GM19099 (cell line): ENCODE results near the gene MAPK12.

Source experiments
- POLR2A ChIP-seq: IDR thresholded peaks from 3 replicates; pipeline ENCODE4 v1.6.1; 2011; ENCODE audit warnings: low read depth; ENCODE audit not compliant: insufficient read length; ENCODE audit errors: extremely low read depth

MAPK12 gene

DNA sequence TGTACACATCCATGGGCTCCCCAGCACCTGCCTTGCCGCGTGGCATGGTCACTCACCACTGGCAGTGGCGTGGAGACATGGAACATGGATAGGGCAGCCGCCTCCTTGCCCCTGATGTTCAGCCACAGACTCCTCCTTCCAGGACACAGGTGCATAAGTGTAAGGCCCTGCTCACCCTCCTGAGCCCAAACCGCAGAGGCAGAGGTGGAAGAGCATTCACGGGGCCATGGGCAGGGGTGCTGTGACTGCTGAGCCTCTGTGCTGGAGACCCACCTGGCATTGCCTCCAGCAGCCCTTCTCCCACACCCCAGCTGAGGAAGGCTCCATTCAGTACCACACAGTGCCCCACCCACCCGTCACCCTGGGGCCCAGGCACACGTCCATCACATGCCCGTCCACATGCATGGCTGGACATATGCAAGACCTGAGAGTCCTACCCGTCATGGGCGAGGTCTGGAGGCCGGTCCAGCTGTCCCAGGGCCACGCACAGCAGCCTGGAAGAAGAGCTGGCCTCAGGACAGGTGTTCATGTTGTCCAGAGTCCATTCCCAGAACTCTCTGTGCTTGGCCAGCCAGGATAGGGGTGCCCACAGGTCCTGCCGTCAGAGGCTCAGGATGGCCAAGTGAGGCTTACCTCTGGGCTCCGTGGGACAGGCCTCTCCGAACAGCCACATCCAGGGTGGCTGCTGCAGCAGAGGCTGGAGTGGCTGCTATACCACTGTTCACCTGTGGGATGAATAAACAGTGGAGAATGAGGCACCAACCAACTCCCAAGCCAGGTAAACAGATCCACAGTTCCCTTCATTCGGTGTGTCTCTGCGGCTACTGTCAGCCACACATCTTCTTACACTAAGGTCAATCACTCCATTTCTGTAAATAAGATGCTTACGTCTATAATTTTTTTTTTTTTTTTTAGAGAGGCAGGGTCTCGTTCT lies 15.0 kb downstream of the MAPK12 start:
- peak; percentile 16 for TF ChIP-seq POLR2A

GRCh38 chr22:50245214-50246072 lies 16.0 kb downstream of the MAPK12 start:
- TF ChIP-seq POLR2A = no peak

GRCh38 chr22:50244420-50245213 lies 16.9 kb downstream of the MAPK12 start, which contains the start of gene TUBGCP6:
Gene TUBGCP6, minus strand, starts transcription at chr22:50245023. Its CDS starts 564 bp downstream, at chr22:50244459.
- TF ChIP-seq POLR2A = peak; percentile 92

DNA sequence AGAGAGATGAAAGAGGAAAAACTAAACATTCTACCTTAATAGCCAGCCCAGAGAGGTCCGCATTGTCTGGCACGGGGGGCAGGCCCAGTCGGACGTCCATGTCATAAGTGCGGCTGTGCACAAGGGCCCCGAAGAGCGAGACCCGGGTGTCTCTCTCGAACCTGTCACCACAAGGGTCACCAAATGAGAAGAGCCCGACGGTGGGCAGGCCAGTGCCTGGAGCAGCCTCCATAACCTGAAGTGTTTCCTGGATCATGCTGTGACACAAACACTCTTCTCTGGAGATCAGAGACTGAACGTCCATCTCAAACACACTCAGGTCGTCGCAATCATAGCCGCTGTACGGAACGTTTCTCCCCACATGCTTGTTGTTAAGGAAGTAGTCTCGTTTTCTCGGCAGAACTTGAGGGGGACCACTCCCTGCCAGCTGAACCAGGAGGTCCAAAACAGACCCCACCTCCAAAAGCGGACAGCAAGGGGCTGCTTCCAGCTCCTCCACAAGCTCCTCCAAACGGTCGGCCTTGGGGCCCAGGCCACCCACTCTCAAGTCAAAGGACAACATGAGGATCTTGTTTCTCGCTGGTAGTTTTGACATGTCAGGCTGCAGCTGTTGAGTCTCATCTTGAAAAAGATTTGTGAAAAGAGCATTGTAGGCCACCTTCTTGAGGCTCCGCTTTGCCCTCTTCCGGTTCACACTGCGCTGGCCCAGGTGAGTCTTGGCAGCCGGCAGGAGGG lies 17.6 kb downstream of the MAPK12 start:
- no peak for TF ChIP-seq POLR2A

DNA sequence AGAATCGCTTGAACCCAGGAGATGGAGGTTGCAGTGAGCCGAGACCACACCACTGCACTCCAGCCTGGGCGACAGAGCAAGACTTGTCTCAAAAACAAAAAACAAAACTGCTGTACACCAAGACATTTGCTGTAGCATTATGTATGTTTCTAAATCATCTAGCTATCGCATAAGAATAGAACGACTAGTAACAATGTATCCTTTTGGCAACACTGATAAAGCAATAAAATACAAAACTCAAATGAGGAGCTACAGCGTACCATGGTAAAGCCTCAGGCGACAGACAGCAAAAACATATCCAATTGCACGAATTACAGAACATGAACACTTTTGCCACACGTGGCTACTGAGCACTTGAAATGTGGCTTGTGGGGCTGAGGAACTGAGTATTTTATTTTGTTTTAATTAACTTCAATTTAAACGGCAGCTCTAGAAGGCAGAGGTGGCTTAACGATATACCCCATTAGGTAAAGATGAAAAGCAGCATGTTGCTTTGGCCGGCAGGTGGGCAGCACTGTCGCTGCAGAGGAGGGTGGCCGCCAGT lies 19.0 kb downstream of the MAPK12 start:
- no peak for TF ChIP-seq POLR2A

- TF ChIP-seq POLR2A = no peak
Observed at GRCh38 chr22:50238755-50239154, 22.7 kb downstream of the MAPK12 start.

GRCh38 chr22:50236731-50237409 lies 24.6 kb downstream of the MAPK12 start:
- no peak for TF ChIP-seq POLR2A

DNA sequence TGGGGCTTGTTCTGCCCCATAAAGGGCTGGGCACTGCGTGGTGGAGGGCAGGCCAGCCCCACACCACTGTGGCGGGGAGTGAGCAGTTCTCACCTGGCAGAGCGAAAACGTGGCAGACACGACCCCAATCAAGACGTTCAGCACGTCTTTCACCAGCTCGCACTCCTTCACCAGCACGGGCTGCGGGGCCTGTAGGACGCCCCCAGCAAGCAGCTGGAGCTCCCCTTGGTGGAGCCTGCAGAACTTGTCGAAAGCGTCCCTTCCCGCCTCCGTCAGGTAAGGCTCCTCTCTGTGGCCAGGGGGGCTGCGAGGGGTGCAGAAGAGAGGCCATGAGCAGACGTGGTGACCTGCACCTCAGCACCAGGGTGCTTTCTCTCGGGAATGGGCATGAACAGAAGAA lies 28.3 kb downstream of the MAPK12 start:
- TF ChIP-seq POLR2A = no peak

- no peak for TF ChIP-seq POLR2A
Observed at GRCh38 chr22:50232481-50233151, 28.9 kb downstream of the MAPK12 start.

GRCh38 chr22:50229370-50229769 lies 32.1 kb downstream of the MAPK12 start:
- no peak for TF ChIP-seq POLR2A

- TF ChIP-seq POLR2A = no peak
Observed at GRCh38 chr22:50228366-50228765, 33.1 kb downstream of the MAPK12 start.

- TF ChIP-seq POLR2A = no peak
Observed at GRCh38 chr22:50227579-50228215, 33.8 kb downstream of the MAPK12 start.

DNA sequence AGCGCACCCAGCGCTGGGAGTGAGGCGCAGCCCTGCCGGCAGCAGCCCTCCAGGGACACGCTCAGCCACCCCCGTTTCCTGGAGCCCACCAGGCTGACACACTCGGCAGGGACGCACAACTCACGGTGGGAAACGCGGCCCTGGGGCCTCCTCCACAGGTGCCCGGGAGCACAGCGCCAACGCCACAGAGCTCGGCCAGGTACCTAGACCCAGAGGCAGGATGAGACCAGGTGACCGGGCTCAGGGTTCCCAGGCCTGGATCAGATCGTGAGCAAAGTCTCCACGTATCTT lies 34.7 kb downstream of the MAPK12 start:
- TF ChIP-seq POLR2A = no peak
